CD4-positive, alpha-beta T cell treated with Interleukin-4 for 1 hour (primary cell): Measurements from ENCODE around the gene GPAT2.
A peak's percentile ranks its signal among the peaks of the same experiment; 100 is the strongest.
"Not testable (repeated sequence)": the region's sequence is repeated elsewhere in the genome, so short reads cannot be mapped to it uniquely, and the experiment has no call there.

ENCODE experiments used
- DNase-seq, 2 donors: peaks; one replicate each; pipeline ENCODE4 v3.0.0-alpha.2; 2020 to 2022

Gene GPAT2, protein sequence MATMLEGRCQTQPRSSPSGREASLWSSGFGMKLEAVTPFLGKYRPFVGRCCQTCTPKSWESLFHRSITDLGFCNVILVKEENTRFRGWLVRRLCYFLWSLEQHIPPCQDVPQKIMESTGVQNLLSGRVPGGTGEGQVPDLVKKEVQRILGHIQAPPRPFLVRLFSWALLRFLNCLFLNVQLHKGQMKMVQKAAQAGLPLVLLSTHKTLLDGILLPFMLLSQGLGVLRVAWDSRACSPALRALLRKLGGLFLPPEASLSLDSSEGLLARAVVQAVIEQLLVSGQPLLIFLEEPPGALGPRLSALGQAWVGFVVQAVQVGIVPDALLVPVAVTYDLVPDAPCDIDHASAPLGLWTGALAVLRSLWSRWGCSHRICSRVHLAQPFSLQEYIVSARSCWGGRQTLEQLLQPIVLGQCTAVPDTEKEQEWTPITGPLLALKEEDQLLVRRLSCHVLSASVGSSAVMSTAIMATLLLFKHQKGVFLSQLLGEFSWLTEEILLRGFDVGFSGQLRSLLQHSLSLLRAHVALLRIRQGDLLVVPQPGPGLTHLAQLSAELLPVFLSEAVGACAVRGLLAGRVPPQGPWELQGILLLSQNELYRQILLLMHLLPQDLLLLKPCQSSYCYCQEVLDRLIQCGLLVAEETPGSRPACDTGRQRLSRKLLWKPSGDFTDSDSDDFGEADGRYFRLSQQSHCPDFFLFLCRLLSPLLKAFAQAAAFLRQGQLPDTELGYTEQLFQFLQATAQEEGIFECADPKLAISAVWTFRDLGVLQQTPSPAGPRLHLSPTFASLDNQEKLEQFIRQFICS

DNA sequence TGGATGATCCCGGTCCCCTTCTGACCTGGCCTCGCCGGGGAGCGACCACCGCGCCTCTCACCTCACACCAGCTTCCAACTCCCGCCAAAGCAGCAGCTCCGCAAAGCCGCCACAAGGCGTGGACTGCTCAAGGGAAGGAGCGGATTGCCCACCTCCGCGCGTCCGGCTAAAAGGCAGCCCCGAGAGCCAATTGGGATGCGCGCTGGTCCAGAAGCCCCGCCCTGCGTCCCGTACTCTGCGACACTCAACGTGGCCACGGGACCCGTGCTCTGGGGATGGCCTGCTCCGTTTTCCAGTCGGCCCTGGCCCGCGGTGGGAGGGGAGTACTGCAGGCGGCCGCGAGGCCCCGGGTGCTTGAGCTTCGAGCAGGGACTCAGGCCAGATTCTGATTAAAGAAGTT lies at the start of gene GPAT2:
Gene GPAT2 (minus strand): TSS at position 125 of the 400 bp plus-strand sequence. CDS start 2,557 bp downstream, outside the sequence.
- not testable (repeated sequence) for DNase-seq

DNA sequence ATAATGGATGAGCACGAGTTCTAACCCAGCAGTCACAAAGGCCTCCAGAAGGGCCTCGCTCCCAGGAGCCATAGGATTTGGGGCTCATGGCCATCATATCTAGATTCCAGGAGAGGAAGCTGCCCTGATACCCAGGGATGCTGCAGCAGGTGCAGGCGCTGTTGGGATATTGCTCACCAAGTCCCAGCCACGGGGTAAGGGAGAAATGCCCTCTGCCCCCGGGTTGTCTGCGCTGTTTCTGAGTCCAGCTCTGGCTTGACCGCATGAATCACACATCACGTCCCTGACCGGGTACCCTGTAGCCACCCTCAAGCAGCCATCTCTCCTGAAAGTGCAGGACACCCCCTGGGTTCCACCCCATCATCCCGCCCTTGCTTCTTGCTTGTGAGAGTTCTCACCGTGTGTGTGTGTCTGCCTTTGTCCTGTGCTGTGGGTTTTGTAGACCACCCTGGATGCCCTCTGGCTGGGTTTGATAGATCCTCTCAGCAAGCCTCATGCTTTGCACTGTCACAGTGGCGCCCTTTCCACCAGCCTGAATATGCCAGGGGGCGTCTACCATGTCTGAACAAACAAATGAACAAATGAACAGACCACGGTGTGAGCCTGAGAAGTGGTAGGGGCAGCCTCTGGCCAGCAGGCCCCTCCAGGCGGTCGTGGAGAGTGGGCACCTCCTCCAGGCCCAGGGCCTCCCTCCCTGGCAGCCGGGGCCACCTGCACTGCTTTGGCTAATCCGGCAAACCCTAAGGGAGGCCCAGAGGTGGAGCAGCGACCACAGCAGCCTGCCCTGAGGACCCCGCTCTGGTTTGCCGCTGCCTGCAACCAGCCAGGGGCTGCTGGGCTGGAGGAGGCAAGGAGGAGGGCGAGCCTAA lies 49.5 kb upstream of the GPAT2 start:
- peak in 1 of 2 donors; percentile 6 for DNase-seq

GRCh38 chr2:96083064-96083939 lies 48.6 kb upstream of the GPAT2 start:
- DNase-seq, result peak in 1 of 2 donors; percentile 9

GRCh38 chr2:96082211-96083063 lies 47.7 kb upstream of the GPAT2 start:
- DNase-seq, result peak in 1 of 2 donors; percentile 9

- DNase-seq, result no peak
These were observed 46.3 kb upstream of the GPAT2 start for GRCh38 chr2:96081042-96081441.

DNA sequence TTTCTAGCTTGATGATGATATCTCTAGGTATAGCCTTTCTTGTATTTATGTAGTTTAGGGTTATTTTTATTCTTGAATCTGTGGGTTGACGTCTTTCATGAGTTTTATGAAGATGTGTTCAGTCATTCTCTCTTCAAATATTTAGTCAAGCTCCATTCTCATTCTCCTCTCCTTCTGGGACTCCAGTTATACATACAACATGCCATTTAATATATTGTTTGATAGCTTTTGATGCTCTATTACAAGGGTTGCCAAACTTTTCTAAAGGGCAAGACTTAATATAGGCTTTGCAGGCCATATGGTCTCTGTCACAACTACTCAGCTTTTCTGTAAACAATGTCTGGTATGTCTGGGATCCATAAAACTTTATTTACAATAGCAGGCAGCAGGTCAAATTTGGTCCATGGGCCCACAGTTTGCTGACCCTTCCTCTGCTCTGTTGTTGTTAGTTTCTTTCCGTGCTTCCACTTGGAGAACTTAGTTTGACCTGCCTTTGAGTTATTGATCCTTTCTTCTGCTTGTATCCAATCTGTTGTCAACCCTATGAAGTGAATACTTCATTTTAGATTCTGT lies 40.6 kb upstream of the GPAT2 start:
- DNase-seq, result no peak

DNA sequence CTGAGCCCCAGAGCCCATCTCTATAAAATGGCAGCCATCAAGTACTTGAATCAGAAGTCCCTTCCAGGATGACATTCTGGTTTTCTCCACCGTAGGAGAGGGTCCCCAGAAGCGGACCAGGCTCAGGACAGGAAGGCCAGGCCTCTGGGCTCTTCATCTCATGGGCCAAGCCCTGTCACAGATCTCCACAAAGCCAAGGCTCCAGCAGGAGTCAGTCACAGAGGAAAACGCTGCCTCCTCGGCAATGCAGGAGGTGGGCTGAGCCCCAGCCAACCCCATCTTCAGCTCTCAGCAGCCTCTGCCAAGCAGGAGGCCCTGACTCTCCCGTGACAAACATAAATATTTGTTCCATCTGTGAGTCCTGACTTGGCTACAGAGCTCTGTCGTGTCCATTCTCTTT lies 39.4 kb upstream of the GPAT2 start:
- DNase-seq, result no peak

GRCh38 chr2:96073170-96073775 lies 38.6 kb upstream of the GPAT2 start:
- DNase-seq, result no peak

GRCh38 chr2:96072746-96073145 lies 38.0 kb upstream of the GPAT2 start:
- DNase-seq, result no peak

GRCh38 chr2:96071977-96072491 lies 37.3 kb upstream of the GPAT2 start:
- DNase-seq, result not testable (repeated sequence)

DNA sequence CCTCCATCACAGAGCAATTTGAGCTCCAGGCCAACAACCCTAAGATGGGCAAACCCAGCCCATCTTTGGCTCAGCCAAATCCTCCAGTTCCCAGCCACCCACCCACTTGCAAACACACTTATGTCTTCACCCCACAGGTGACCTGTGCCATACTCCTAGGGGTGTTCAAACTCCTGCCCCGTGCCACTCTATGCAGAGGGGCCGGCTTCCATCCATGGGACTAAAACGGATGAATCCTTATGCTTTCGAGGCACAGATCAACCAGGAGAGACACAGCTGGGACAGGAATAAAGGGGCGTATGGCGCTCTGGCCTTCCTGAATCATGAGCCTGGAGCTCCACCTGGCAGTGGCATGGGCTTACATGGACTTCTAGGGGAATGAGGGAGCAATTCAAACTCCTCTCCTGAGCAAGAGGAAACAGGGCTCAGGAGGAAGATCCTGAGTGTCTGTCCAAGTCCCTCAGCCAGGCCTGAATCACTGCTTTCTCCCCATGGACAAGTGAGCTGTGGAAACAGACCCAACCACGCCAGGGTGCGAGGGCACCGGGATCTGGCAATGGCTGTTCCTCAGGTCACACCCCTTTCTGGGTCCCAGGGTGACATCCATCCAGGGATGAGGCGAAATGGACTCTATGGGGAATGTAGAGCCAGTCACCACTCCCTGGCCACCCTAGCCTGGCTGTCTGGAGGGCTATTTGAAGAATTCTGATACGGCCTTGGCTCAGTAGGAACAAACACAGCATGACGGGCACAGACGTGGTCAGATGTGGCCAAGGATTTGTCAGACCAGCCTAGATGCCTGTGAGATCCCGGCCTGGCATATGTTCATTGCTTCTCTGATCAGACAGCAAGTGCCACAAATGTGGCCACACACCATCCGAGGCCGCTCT lies 36.6 kb upstream of the GPAT2 start:
- DNase-seq, result not testable (repeated sequence)

GRCh38 chr2:96070351-96070750 lies 35.6 kb upstream of the GPAT2 start:
- not testable (repeated sequence) for DNase-seq

DNA sequence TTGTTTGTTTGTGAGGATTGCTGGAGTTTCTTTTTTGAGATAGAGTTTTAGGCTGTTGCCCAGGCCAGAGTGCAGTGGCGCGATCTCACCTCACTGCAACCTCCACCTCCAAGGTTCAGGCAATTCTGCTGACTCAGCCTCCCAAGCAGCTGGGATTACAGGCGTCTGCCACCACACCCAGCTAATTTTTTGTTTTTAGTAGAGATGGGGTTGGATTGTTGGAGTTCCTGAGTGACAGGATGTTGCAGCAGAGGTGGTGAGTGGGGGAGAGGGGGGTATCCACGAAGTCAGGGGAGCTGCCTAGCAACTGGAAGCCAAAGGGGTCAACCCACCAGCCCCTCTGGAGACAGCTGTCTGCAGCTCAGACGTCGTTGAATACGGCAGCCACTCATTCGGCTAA lies 35.2 kb upstream of the GPAT2 start:
- not testable (repeated sequence) for DNase-seq

- not testable (repeated sequence) for DNase-seq
These were observed 33.3 kb upstream of the GPAT2 start for GRCh38 chr2:96067902-96068581.

DNA sequence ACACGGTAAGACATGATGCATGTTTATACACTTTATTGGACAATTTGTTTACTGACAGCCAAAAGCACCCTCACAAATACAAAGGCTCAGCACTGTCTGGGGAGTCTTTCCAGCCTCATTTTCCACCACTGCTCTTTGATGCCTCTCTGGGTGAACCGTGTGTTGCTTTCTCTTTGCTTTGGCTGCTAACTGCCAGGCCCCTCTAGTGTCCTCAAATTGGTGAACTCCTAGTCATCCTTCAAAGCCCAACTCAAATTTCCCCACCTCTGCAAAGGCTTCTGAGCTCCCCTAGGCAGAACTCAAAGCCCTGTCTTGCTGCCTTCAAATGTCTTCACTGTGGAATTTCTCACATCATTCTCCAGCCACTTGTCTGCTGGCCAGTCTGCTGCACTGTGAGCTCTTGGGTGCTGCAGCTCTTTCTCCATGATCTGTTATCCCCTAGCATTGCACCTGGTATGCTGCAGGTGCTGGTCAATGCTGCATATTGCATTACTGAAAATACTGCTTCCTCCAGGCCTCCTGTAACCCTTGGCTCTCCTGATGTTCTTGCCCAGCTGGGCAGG lies 32.5 kb upstream of the GPAT2 start:
- not testable (repeated sequence) for DNase-seq

- DNase-seq, result not testable (repeated sequence)
These were observed 31.8 kb upstream of the GPAT2 start for GRCh38 chr2:96066511-96066910.

DNA sequence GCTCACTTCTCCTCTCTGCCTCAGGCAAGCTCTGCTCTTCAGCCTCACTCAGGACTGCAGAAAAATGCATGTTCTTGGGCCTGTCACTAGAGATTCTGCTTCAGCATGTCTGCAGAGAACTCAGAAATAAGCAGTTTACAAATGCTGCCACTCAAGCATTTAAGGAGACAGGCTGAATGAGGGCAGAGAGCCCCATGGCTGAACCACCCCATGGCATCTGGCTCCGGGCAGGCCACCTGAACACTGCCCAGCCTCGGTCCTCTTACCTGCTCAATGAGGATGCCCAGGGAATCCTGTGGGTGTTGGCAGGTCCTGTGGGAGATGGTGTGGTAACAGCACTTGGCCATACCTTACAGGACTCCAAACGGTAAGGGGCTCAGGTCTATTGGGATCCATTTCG lies 31.2 kb upstream of the GPAT2 start:
- not testable (repeated sequence) for DNase-seq
